Measurements from ENCODE around the gene GIT1.
A peak's percentile ranks its signal among the peaks of the same experiment; 100 is the strongest.

GIT1 gene

DNA sequence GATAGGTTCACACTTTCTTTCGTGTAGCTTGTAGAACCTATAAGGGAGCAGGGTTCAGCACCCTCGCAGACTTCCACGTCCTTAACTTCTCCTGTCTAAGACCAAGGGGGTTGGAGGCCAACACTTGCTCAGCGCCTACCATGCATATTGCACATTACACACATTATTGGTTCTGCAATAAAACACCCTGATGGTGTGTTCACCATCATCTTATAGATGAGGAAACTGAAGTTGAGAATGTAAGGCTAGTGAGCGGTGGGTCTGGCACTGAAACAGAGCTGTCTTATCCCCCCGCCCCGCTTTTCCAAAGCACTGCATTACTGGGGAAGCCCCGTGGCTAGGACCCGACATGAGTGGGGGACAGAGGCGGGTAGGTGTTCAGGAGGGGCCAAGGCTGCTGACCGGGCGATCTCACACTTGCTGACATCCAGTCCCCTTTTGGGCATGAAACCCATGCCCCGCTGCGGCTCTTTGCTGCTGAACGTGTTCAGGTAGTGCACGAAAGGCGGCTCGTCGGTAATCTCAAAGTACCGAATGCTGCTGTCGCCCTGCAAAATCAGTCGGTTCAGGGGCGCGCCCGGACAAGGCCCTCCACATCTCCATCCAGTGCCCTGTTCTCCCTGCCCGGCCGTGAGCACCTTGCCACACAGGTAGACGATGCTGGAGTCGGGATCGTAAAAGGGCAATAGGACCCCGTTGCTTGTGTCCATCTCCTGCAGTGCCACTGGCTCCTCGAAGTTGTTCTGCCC lies 27.0 kb upstream of the GIT1 start:
- Histone ChIP-seq H3K27me3 (ENCODE audit: control insufficient read depth in 2 of 2, insufficient read depth in 2 of 2, low read length in 2 of 2) (peaks cover 14 to 21% of the 10 kb centered on the region in 2 donors), H3K9ac (ENCODE audit: low read depth in 1 of 2, low read length in 2 of 2) (peak overlapping the region in 1 of 2 donors; percentile 44)

DNA sequence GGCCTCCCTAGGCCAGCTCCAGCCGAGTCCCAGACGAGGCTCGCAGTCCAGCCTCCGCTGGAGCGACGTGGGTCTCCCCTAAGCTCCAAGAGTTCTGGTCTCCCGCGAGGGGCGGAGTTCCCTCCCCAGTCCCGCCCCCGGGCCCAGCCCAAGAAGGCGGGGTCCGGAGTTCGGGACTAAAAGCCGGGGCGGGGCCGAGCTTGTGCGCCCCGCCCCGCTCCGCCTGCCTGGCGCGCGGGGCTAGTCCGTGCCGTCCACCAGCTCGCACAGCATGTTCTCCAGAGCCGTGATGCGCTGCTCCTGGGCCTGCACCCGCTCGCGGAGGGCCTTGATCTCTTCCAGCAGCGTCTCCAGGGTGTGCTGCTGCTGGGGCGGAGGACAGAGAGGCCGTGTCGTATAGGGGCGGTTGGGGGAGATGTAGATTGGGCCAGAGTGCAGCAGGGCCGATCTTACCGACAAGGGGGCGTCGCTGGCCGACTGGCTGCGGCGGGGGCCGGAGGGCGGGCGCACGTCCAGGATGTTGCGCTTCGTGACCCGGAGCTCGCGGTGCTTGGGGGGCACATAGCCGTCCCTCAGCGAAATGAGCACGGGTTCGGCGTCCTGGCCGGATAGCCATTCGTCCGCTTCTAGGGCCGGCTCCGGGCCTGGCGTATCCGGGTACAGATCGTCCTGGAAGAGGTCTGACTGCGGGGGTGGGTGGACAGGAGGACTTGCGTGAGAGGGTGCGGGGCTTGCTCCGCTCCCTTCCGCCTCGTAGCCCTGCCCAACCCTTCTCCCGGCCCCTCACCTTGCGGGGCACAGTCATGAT lies 26.2 kb upstream of the GIT1 start:
- Histone ChIP-seq H3K9me3 (ENCODE audit: control insufficient read depth in 2 of 2, low read length in 2 of 2) (no peaks in the 10 kb centered on the region), H3K27me3 (ENCODE audit: control insufficient read depth in 2 of 2, insufficient read depth in 2 of 2, low read length in 2 of 2) (peaks cover 14 to 21% of the 10 kb centered on the region in 2 donors), H3K4me1 (ENCODE audit: control insufficient read depth in 2 of 2, insufficient read depth in 2 of 2, low read length in 2 of 2) (peaks cover 38 to 43% of the 10 kb centered on the region in 2 donors), H3K9ac (ENCODE audit: low read depth in 1 of 2, low read length in 2 of 2) (peak overlapping the region; percentile 6 to 32), H3K36me3 (ENCODE audit: control insufficient read depth in 2 of 2, insufficient read depth in 2 of 2, low read length in 2 of 2) (no peaks in the 10 kb centered on the region), H3K27ac (ENCODE audit: low read depth in 2 of 2, low read length in 2 of 2) (peak overlapping the region in 1 of 2 donors; percentile 56), H3K4me3 (ENCODE audit: low read length in 2 of 2) (peak overlapping the region; percentile 56 to 67)

More for the DNA sequence above, 27.0 kb upstream of the GIT1 start:
- Histone ChIP-seq H3K4me1 (ENCODE audit: control insufficient read depth in 2 of 2, insufficient read depth in 2 of 2, low read length in 2 of 2) (peaks cover 38 to 43% of the 10 kb centered on the region in 2 donors), H3K9me3 (ENCODE audit: control insufficient read depth in 2 of 2, low read length in 2 of 2) (no peaks in the 10 kb centered on the region), H3K27ac (ENCODE audit: low read depth in 2 of 2, low read length in 2 of 2) (no peak overlapping the region), H3K4me3 (ENCODE audit: low read length in 2 of 2) (peak overlapping the region; percentile 59 to 67), H3K36me3 (ENCODE audit: control insufficient read depth in 2 of 2, insufficient read depth in 2 of 2, low read length in 2 of 2) (no peaks in the 10 kb centered on the region)

DNA sequence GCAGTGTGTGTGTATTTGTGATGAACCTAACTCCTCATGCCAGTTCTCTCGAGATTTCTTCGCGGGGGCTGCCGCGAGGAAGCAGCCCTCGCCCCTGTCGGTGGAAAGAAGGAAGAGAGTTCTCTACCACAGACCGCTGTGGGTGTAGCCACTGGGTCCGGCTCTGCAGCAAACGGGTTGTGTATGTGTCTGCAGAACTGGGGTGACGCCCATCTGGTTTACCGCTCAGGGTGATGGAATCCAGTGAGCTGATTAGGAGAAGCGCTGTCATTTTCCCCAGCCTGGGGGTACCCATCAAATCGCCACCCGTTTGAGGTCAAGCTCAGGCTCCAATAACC lies 25.6 kb upstream of the GIT1 start:
- peak overlapping the region in 1 of 2 donors; percentile 56 for H3K27ac ChIP-seq (ENCODE audit: low read depth in 2 of 2, low read length in 2 of 2)

DNA sequence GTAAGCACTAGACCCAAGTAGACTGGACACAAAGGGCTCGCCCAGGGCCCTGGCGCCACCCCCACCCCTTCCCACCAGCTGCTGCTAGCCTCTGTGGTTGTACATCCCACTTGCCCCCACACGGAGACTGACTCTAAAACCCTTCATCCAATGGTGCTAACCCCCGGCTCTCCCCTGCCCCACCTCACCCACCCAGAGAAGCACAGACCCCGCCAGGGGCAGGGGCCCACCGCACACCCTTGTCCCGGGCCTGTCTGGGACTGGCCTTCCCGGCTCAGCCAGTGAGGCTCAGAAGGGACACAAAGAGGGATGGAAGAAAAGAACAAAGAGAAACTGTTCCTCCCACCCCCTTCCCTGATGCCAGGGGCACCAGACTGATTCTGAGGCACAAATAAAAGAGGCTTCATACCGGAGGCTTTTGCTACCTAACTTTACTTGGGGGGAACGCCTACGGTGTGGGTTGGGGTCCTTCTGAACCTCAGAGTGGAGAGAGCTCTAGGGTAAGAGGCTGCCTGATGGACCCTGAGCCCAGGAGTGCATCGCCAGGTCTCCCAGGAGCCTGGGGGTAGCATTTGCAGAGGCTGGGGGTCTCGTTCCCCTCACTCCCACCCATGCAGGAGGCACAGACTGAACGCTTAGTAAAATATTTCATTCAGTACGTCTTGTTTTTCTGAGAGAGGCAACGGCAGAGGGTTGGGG lies 25.1 kb upstream of the GIT1 start:
- Histone ChIP-seq H3K27ac (ENCODE audit: low read depth in 2 of 2, low read length in 2 of 2) (no peak overlapping the region), H3K4me3 (ENCODE audit: low read length in 2 of 2) (peak overlapping the region in 1 of 2 donors; percentile 67), H3K27me3 (ENCODE audit: control insufficient read depth in 2 of 2, insufficient read depth in 2 of 2, low read length in 2 of 2) (peaks cover 14 to 21% of the 10 kb centered on the region in 2 donors), H3K4me1 (ENCODE audit: control insufficient read depth in 2 of 2, insufficient read depth in 2 of 2, low read length in 2 of 2) (peaks cover 38 to 43% of the 10 kb centered on the region in 2 donors), H3K9me3 (ENCODE audit: control insufficient read depth in 2 of 2, low read length in 2 of 2) (no peaks in the 10 kb centered on the region), H3K9ac (ENCODE audit: low read depth in 1 of 2, low read length in 2 of 2) (no peak overlapping the region), H3K36me3 (ENCODE audit: control insufficient read depth in 2 of 2, insufficient read depth in 2 of 2, low read length in 2 of 2) (no peaks in the 10 kb centered on the region)

More for the DNA sequence above, 25.6 kb upstream of the GIT1 start:
- Histone ChIP-seq H3K9me3 (ENCODE audit: control insufficient read depth in 2 of 2, low read length in 2 of 2) (no peaks in the 10 kb centered on the region), H3K9ac (ENCODE audit: low read depth in 1 of 2, low read length in 2 of 2) (no peak overlapping the region), H3K27me3 (ENCODE audit: control insufficient read depth in 2 of 2, insufficient read depth in 2 of 2, low read length in 2 of 2) (peaks cover 14 to 21% of the 10 kb centered on the region in 2 donors), H3K4me3 (ENCODE audit: low read length in 2 of 2) (peak overlapping the region; percentile 56 to 67), H3K4me1 (ENCODE audit: control insufficient read depth in 2 of 2, insufficient read depth in 2 of 2, low read length in 2 of 2) (peaks cover 38 to 43% of the 10 kb centered on the region in 2 donors), H3K36me3 (ENCODE audit: control insufficient read depth in 2 of 2, insufficient read depth in 2 of 2, low read length in 2 of 2) (no peaks in the 10 kb centered on the region)

DNA sequence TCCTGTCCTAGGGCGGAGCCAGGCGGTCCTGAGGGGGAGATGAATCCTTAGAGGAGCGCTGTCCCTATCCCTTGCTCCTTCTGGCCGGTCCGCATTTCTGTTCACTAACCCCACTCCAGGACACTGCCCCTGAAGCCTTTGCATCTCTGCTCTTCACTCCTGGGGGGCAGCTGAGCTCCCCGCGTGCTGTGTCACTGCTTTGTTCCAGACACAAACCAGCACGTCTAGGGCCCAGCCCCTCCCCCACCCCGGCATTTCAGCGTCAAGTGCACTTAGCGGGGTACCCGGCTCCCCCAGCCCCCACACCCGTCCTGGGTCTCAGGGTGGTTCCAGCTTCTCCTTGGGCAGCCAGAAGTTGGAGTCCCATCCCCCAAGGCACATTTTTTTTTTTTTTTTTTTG lies 24.4 kb upstream of the GIT1 start:
- Histone ChIP-seq H3K9me3 (ENCODE audit: control insufficient read depth in 2 of 2, low read length in 2 of 2) (no peaks in the 10 kb centered on the region), H3K27me3 (ENCODE audit: control insufficient read depth in 2 of 2, insufficient read depth in 2 of 2, low read length in 2 of 2) (peaks cover 14 to 16% of the 10 kb centered on the region in 2 donors), H3K4me1 (ENCODE audit: control insufficient read depth in 2 of 2, insufficient read depth in 2 of 2, low read length in 2 of 2) (peaks cover 38 to 43% of the 10 kb centered on the region in 2 donors), H3K9ac (ENCODE audit: low read depth in 1 of 2, low read length in 2 of 2) (no peak overlapping the region), H3K36me3 (ENCODE audit: control insufficient read depth in 2 of 2, insufficient read depth in 2 of 2, low read length in 2 of 2) (no peaks in the 10 kb centered on the region), H3K4me3 (ENCODE audit: low read length in 2 of 2) (peak overlapping the region; percentile 32 to 44), H3K27ac (ENCODE audit: low read depth in 2 of 2, low read length in 2 of 2) (no peak overlapping the region)

DNA sequence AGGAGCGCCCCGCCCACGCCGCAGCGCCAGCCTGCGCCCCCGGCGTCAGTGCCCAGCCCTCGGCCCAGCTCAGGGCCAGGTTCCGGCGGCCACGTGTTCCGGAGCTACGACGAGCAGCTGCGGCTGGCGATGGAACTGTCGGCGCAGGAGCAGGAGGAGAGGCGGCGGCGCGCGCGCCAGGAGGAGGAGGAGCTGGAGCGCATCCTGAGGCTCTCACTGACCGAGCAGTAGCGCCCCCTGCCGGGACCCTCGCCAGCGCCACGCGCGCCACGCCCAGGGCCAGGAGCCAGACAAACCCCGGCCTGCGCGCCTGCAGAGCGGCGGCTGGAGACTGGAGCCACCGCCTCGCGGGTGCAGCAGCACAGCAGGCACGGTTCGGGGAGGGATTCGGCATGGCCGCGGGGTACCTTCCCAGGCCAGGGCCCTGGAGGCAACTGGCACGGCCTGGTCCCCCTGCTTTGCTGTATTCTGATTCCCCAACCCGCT lies 23.9 kb upstream of the GIT1 start:
- Histone ChIP-seq H3K27ac (ENCODE audit: low read depth in 2 of 2, low read length in 2 of 2) (no peak overlapping the region), H3K9me3 (ENCODE audit: control insufficient read depth in 2 of 2, low read length in 2 of 2) (no peaks in the 10 kb centered on the region), H3K36me3 (ENCODE audit: control insufficient read depth in 2 of 2, insufficient read depth in 2 of 2, low read length in 2 of 2) (no peaks in the 10 kb centered on the region), H3K4me3 (ENCODE audit: low read length in 2 of 2) (peak overlapping the region; percentile 32 to 44), H3K27me3 (ENCODE audit: control insufficient read depth in 2 of 2, insufficient read depth in 2 of 2, low read length in 2 of 2) (peaks cover 13 to 14% of the 10 kb centered on the region in 2 donors), H3K4me1 (ENCODE audit: control insufficient read depth in 2 of 2, insufficient read depth in 2 of 2, low read length in 2 of 2) (peaks cover 38 to 43% of the 10 kb centered on the region in 2 donors), H3K9ac (ENCODE audit: low read depth in 1 of 2, low read length in 2 of 2) (peak overlapping the region in 1 of 2 donors; percentile 24)

DNA sequence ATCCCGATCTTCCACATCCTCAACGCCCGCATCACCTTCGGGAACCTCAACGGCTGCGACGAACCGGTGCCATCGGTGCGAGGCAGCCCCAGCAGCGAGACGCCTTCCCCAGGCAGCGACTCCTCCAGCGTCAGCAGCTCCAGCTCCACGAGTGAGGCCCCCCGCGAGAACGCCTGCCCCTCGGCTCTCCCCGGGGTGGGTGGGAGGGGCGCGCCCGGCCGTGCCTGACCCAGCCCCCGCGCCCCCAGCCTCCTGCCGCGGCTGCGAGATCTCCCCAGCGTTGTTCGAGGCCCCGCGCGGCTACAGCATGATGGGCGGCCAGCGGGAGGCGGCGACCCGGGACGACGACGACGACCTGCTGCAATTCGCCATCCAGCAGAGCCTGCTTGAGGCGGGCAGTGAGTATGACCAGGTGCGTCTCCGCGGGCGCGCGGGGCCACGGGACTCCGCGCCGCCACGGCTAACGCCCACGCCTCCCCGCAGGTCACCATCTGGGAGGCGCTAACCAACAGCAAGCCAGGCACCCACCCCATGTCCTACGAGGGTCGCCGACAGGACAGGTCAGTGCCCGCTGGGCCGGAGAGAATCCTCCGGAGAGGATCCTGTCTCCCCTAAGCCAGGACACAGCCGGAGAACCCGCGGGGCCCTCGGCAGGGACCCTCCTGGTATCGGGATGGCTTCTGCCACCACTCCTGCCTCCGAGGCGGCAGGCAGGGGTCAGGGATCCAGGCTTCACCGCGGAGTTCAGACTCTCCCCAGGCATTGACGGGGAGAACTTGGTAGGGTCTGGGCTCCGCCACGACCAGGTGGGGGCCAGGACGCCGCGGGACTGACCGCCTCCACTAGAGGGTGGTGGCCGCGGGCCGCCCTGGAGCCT lies 23.2 kb upstream of the GIT1 start:
- H3K4me1 ChIP-seq (ENCODE audit: control insufficient read depth in 2 of 2, insufficient read depth in 2 of 2, low read length in 2 of 2): peaks cover 35 to 38% of the 10 kb centered on the region in 2 donors
- H3K4me3 ChIP-seq (ENCODE audit: low read length in 2 of 2): no peak overlapping the region
- no peaks in the 10 kb centered on the region for H3K9me3 ChIP-seq (ENCODE audit: control insufficient read depth in 2 of 2, low read length in 2 of 2)
- no peak overlapping the region for H3K9ac ChIP-seq (ENCODE audit: low read depth in 1 of 2, low read length in 2 of 2)
- H3K27ac ChIP-seq (ENCODE audit: low read depth in 2 of 2, low read length in 2 of 2): no peak overlapping the region
- peaks cover 13 to 14% of the 10 kb centered on the region in 2 donors for H3K27me3 ChIP-seq (ENCODE audit: control insufficient read depth in 2 of 2, insufficient read depth in 2 of 2, low read length in 2 of 2)
- no peaks in the 10 kb centered on the region for H3K36me3 ChIP-seq (ENCODE audit: control insufficient read depth in 2 of 2, insufficient read depth in 2 of 2, low read length in 2 of 2)

DNA sequence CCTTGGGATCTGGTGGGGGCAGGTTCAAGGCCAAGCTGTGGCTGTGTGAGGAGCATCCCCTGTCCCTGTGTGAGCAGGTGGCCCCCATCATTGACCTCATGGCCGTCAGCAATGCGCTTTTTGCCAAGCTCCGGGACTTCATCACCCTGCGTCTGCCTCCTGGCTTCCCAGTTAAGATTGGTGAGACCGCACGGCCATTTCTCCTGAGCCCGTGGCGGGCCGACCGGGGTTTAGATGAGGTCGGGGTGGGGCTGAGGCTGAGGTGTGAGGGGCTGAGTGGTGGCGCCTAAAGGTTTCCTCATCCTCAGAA lies 22.6 kb upstream of the GIT1 start:
- H3K4me1 ChIP-seq (ENCODE audit: control insufficient read depth in 2 of 2, insufficient read depth in 2 of 2, low read length in 2 of 2): peaks cover 29 to 32% of the 10 kb centered on the region in 2 donors
- no peak overlapping the region for H3K9ac ChIP-seq (ENCODE audit: low read depth in 1 of 2, low read length in 2 of 2)
- H3K4me3 ChIP-seq (ENCODE audit: low read length in 2 of 2): no peak overlapping the region
- H3K36me3 ChIP-seq (ENCODE audit: control insufficient read depth in 2 of 2, insufficient read depth in 2 of 2, low read length in 2 of 2): no peaks in the 10 kb centered on the region
- peaks cover 12 to 13% of the 10 kb centered on the region in 2 donors for H3K27me3 ChIP-seq (ENCODE audit: control insufficient read depth in 2 of 2, insufficient read depth in 2 of 2, low read length in 2 of 2)
- H3K9me3 ChIP-seq (ENCODE audit: control insufficient read depth in 2 of 2, low read length in 2 of 2): no peaks in the 10 kb centered on the region
- H3K27ac ChIP-seq (ENCODE audit: low read depth in 2 of 2, low read length in 2 of 2): no peak overlapping the region

DNA sequence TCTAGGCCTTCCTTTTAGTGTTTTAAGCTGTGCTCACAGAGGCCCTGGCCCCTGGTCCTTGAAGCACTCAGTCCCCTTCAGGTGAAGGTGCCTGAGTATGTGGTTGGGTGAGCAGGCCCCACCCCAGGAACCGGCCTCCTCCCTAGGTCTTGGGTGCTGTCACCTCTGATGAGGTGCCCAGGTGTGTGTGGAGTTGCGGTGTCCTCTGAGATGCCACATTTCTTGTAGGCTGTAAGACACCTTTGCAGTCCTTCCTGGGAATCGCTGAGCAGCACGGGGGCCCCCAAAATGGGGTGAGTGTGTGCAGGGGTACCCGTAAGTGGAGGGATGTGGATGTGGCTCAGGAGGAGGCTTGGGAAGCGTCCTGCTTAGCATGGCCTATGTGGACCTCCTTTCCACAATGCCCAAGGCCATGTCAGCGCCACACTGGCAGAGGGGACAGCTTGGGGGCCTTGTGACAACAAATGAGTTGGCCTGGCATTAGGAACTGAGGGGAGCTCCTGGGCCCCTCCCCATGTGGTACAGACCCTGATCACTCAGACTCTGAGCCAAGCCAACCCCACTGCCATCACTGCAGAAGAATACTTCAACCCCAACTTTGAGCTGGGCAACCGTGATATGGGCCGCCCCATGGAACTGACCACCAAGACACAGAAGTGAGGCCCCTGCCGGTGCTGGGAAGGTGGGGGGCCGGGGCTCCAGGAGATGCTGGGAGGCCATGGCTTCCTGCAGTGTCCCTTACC lies 22.1 kb upstream of the GIT1 start:
- H3K9ac ChIP-seq (ENCODE audit: low read depth in 1 of 2, low read length in 2 of 2): no peak overlapping the region
- H3K27ac ChIP-seq (ENCODE audit: low read depth in 2 of 2, low read length in 2 of 2): no peak overlapping the region
- peaks cover 7 to 9% of the 10 kb centered on the region in 2 donors for H3K27me3 ChIP-seq (ENCODE audit: control insufficient read depth in 2 of 2, insufficient read depth in 2 of 2, low read length in 2 of 2)
- no peak overlapping the region for H3K4me3 ChIP-seq (ENCODE audit: low read length in 2 of 2)
- H3K36me3 ChIP-seq (ENCODE audit: control insufficient read depth in 2 of 2, insufficient read depth in 2 of 2, low read length in 2 of 2): no peaks in the 10 kb centered on the region
- H3K4me1 ChIP-seq (ENCODE audit: control insufficient read depth in 2 of 2, insufficient read depth in 2 of 2, low read length in 2 of 2): peaks cover 24 to 27% of the 10 kb centered on the region in 2 donors
- no peaks in the 10 kb centered on the region for H3K9me3 ChIP-seq (ENCODE audit: control insufficient read depth in 2 of 2, low read length in 2 of 2)

All from mucosa of rectum (tissue), 2 donors.